ENCODE measurements around the gene DND1.
"Not testable (repeated sequence)": the region's sequence is repeated elsewhere in the genome, so short reads cannot be mapped to it uniquely, and the experiment has no call there.

DND1 gene

DNA sequence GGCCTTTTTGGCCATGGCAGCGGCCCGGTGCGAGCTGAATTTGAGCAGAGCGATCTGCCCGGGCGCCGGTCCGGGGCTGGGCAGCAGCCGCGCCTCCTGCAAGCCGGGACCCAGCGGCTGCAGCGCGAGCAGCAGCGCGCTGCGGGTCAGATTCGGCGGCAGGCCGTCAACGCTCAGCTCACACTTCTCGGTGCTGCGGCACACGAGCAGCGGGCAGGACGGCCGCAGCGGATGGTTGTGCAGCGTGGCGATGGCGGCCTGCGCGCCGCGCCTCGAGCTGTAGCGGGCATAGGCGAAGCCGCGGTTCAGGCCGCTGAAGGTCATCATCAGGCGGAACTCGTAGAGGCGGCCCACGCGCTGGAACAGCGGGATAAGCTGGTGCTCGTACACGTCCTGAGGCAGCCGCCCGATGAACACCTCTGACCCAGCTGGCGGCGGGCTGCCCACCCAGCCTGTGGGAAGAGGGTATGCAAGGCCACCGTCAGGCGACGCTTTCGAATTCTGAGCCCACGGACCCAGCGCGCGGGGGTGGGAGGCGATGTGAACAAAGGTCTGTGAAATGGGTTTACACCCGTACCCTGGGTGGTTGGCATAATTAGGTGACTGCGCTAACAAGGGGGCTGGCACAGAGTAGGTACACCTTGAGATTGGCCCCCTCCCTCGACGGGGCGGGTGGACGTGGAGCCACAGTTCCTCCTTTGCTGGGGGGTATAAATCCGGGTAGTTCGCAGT lies 755 bp downstream of the DND1 start:
- DNase-seq (ENCODE audit: low read depth) = no peak

DNA sequence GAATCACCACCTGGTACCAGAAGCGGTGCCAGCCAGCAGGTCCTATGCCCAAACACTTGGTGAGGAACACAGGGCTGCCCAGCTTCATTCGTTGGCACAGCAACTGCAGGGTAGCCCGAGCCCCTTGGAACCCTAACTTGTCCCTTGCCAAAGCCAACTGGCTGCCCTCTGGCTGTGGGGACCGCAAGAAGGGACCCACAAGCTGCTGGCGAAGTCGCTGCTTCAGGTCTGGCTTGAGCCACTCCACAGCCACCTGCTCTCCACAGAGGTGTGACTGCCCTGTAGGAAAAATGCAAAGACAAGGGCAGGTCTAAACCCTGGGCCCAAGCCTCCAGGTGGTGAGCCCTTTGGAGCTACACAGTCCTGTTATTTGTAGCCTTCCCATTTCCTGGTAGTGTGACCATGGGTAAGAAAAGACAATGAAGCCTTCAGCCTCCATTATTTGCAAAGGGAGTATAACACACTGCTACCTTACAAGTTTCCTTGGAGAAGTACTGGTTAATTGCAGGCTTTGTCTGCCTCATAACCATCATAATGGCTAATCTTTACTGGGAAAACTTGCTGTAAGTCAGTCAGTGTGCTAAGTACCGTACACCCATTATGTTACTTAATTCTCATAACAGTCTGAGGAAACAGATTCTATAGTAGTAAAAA lies 1.8 kb downstream of the DND1 start:
- no peak for DNase-seq (ENCODE audit: low read depth)

- DNase-seq (ENCODE audit: low read depth) = not testable (repeated sequence)
Measured at GRCh38 chr5:140671035-140671434, 2.3 kb downstream of the DND1 start.

GRCh38 chr5:140664359-140665119 lies 8.8 kb downstream of the DND1 start, which contains the start of gene WDR55:
Gene WDR55, plus strand, starts transcription at chr5:140664904. Its CDS starts 9 bp downstream, at chr5:140664913.
- DNase-seq (ENCODE audit: low read depth) = peak; percentile 69

DNA sequence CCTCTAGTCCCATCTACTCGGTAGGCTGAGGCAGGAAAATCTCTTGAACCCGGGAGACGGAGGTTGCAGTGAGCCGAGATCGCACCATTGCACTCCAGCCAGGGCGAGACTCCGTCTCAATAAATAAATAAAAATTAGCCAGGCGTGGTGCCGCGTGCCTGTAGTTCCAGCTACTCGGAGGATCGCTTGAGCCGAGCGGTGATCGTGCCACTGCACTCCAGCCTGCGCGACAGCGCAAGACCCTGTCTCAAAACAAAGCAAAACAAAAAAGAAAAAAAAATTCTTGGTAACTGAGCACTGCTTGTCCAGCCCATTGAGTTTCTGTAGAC lies 9.4 kb downstream of the DND1 start:
- DNase-seq (ENCODE audit: low read depth) = no peak

- DNase-seq (ENCODE audit: low read depth) = not testable (repeated sequence)
Measured at GRCh38 chr5:140660371-140660770, 13.0 kb downstream of the DND1 start.

- no peak for DNase-seq (ENCODE audit: low read depth)
Measured at GRCh38 chr5:140658870-140659269, 14.5 kb downstream of the DND1 start.

DNA sequence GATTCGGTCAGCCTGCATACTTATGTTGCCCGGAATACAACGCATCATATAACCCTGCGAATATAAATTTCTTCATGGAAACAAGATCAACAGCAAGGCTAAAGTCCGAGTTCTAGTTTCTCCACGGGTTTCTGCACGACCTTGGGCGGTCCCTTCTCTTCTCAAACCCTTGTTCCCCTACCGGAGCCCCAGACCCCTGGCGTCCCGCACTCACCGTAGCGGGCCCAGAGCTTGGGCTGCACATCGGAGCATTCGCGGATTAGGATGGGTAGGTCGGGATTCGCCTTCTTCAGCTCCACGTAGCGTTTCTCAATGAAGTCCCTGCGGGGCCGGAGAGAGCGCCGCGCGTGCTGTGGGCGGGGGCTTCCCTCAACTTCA lies 26.3 kb downstream of the DND1 start:
- DNase-seq (ENCODE audit: low read depth) = no peak

DNA sequence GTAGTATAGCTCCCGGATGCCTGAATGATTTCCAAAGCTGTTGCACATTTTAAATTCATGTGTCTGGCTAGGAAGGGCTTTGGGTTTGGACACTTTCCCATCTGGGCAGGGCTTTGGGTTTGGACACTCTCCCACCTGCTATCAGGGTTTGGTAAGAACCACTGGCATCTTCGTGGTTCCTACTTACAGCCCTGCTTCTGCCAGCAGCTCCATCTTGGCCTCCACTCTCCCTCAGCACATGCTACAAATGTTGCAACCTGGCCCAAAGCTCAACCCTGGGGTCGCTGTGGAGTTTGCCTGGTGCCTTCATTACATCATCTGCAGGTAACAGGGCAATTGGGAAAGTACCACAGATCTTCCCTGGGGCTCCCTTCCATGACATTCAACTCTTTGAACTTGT lies 30.7 kb downstream of the DND1 start:
- DNase-seq (ENCODE audit: low read depth) = peak; percentile 80

- DNase-seq (ENCODE audit: low read depth) = no peak
Measured at GRCh38 chr5:140641716-140642115, 31.7 kb downstream of the DND1 start.

GRCh38 chr5:140639148-140639981 lies 34.0 kb downstream of the DND1 start, which contains the start of gene TMCO6:
Gene TMCO6, plus strand, starts transcription at chr5:140639451. Its CDS starts 77 bp downstream, at chr5:140639528.
- DNase-seq (ENCODE audit: low read depth) = peak; percentile 85

DNA sequence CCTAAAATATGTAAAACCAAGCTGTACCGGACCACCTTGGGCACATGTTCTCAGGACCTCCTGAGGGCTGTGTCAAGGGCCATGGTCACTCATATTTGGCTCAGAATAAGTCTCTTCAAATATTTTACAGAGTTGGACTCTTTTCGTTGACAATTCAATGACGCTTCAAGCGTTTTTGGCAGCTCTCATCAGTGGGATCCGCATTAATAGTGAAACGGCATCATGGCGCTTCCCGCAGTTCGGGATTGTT lies 34.6 kb downstream of the DND1 start:
- not testable (repeated sequence) for DNase-seq (ENCODE audit: low read depth)

- no peak for DNase-seq (ENCODE audit: low read depth)
Measured at GRCh38 chr5:140637371-140638100, 35.8 kb downstream of the DND1 start.

- DNase-seq (ENCODE audit: low read depth) = no peak
Measured at GRCh38 chr5:140635291-140636257, 37.8 kb downstream of the DND1 start.

- no peak for DNase-seq (ENCODE audit: low read depth)
Measured at GRCh38 chr5:140634103-140634502, 39.3 kb downstream of the DND1 start.

- no peak for DNase-seq (ENCODE audit: low read depth)
Measured at GRCh38 chr5:140633501-140633900, 39.9 kb downstream of the DND1 start.

- peak; percentile 25 for DNase-seq (ENCODE audit: low read depth)
Measured at GRCh38 chr5:140633021-140633471, 40.3 kb downstream of the DND1 start, which contains the start of gene CD14. Gene CD14, minus strand, starts transcription at chr5:140633175. Its CDS starts 104 bp downstream, at chr5:140633071.

DNA sequence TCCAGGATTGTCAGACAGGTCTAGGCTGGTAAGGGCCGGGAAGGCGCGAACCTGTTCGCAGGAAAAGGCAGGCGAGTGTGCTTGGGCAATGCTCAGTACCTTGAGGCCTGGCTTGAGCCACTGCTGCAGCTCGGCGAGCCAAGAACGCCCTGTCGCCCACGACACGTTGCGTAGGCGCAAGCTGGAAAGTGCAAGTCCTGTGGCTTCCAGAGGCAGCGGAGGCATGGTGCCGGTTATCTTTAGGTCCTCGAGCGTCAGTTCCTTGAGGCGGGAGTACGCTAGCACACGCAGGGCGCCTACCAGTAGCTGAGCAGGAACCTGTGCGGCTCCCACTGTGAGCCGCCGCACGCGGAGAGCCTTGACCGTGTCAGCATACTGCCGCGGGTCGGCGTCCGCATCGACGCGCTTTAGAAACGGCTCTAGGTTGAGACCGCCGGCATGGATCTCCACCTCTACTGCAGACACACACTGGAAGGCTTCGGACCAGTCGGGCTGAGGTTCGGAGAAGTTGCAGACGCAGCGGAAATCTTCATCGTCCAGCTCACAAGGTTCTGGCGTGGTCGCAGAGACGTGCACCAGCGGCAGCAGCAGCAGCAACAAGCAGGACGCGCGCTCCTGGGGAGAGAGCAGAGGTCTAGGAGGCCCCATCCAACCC lies 40.9 kb downstream of the DND1 start:
- no peak for DNase-seq (ENCODE audit: low read depth)

DNA sequence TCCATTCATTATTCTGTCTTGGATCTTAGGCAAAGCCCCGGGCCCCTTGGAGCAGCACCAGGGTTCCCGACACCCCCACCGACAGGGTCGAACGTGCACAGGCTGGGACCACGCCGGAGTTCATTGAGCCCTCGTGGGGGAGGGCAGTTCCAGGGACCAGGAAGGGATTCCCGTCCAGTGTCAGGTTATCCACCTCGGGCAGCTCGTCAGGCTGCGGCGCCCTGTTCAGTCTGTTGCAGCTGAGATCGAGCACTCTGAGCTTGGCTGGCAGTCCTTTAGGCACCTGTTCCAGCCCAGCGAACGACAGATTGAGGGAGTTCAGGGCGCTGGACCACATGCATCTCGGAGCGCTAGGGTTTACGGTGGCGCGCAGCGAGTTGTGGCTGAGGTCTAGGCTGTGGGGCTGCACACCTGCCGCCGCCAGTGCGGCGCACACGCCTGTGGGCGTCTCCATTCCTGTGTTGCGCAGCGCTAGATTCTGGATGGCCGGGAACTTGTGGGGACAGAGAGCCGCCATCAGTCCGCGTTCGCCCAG lies 41.5 kb downstream of the DND1 start:
- no peak for DNase-seq (ENCODE audit: low read depth)
